HCEC 1CT (cell line): ENCODE measurements around the gene ATP2B2.
"Not testable (repeated sequence)": the region's sequence is repeated elsewhere in the genome, so short reads cannot be mapped to it uniquely, and the experiment has no call there.

Source experiments
- DNase-seq: peaks from one replicate; pipeline ENCODE4 v3.0.0-alpha.2; 2017

The ATP2B2 gene

GRCh38 chr3:10397879-10398278 lies 107.5 kb downstream of the ATP2B2 start:
- no peak for DNase-seq

- no peak for DNase-seq
Measured at GRCh38 chr3:10396931-10397330, 108.5 kb downstream of the ATP2B2 start.

- DNase-seq = no peak
Measured at GRCh38 chr3:10396083-10396482, 109.3 kb downstream of the ATP2B2 start.

GRCh38 chr3:10395671-10396070 lies 109.7 kb downstream of the ATP2B2 start:
- no peak for DNase-seq

- DNase-seq = no peak
Measured at GRCh38 chr3:10395196-10395595, 110.2 kb downstream of the ATP2B2 start.

- DNase-seq = no peak
Measured at GRCh38 chr3:10394491-10395025, 110.8 kb downstream of the ATP2B2 start.

GRCh38 chr3:10393514-10393913 lies 111.9 kb downstream of the ATP2B2 start:
- DNase-seq = no peak

GRCh38 chr3:10392906-10393461 lies 112.4 kb downstream of the ATP2B2 start:
- no peak for DNase-seq

GRCh38 chr3:10392244-10392643 lies 113.1 kb downstream of the ATP2B2 start:
- DNase-seq = no peak

- no peak for DNase-seq
Measured at GRCh38 chr3:10391391-10391790, 114.0 kb downstream of the ATP2B2 start.

- DNase-seq = no peak
Measured at GRCh38 chr3:10390641-10391373, 114.6 kb downstream of the ATP2B2 start.

- no peak for DNase-seq
Measured at GRCh38 chr3:10389995-10390394, 115.4 kb downstream of the ATP2B2 start.

- no peak for DNase-seq
Measured at GRCh38 chr3:10389339-10389738, 116.0 kb downstream of the ATP2B2 start.

GRCh38 chr3:10387881-10388609 lies 117.3 kb downstream of the ATP2B2 start:
- no peak for DNase-seq

- no peak for DNase-seq
Measured at GRCh38 chr3:10386121-10386520, 119.3 kb downstream of the ATP2B2 start.

- DNase-seq = no peak
Measured at GRCh38 chr3:10384541-10385360, 120.6 kb downstream of the ATP2B2 start.

GRCh38 chr3:10383850-10384248 lies 121.5 kb downstream of the ATP2B2 start:
- DNase-seq = no peak

- no peak for DNase-seq
Measured at GRCh38 chr3:10382892-10383849, 122.2 kb downstream of the ATP2B2 start.

GRCh38 chr3:10382445-10382844 lies 122.9 kb downstream of the ATP2B2 start:
- not testable (repeated sequence) for DNase-seq

- no peak for DNase-seq
Measured at GRCh38 chr3:10381336-10381735, 124.0 kb downstream of the ATP2B2 start.

GRCh38 chr3:10380906-10381305 lies 124.5 kb downstream of the ATP2B2 start:
- no peak for DNase-seq

GRCh38 chr3:10379961-10380360 lies 125.4 kb downstream of the ATP2B2 start:
- DNase-seq = no peak
